K562 (cell line): ENCODE data around the gene HMGCLL1. TPM values are rescaled to one million over a fixed set of nuclear protein-coding genes. Genes with fewer than 3 reads are reported as not detected.

Source experiments
- ATAC-seq: fragments of 200-7000 bp; cut with Tn5 transposase; 3 replicates; pipeline ENCODE4 v1.9.1; 2020; ENCODE audit warnings: moderate library complexity
- BruUV-seq: library from RNA; stranded (reverse); fragments of 400-500 nt; replicated peaks from 2 replicates; lab custom pipeline; 2021; lab: Mats Ljungman, UMichigan
- CTCF ChIA-PET: fragments of 300-600 bp; formaldehyde crosslinking; extraction: SDS; loops from one replicate; lab custom pipeline; 2021; ENCODE audit warnings: low intra/inter-chr PET ratio; lab: Yijun Ruan, JAX
- POLR2A ChIA-PET: fragments of 300-600, 350-650 bp; sonication (Branson Sonifier 250); formaldehyde crosslinking; extraction: SDS; loops from one replicate; lab custom pipeline; 2021; ENCODE audit warnings: antibody characterized with exemption, inconsistent platforms; lab: Yijun Ruan, JAX
- DNase-seq, 4 experiments: peaks; one replicate each; pipeline versions ENCODE4 v3.0.0 to v3.0.0-alpha.2; 2011 to 2018; ENCODE audit warnings: low spot score in 3 of 4, mixed read lengths in 3 of 4; ENCODE audit errors: extremely low read depth in 1 of 4
- FAIRE-seq: peaks from 2 replicates; lab custom pipeline; 2011; peaks lifted over from hg19 to GRCh38; lab: Jason Lieb, UNC
- H2AFZ ChIP-seq: 2 replicates; pipeline ENCODE4 v1.6.0; 2011; ENCODE audit warnings: low read depth, low read length, control low read depth, inconsistent platforms
- H3K27ac ChIP-seq: fragments of 200-600 bp; 3 replicates; pipeline ENCODE4 v1.8.0; 2011; ENCODE audit warnings: low read depth, mild to moderate bottlenecking, control low read depth, inconsistent platforms, low read length, moderate library complexity, mixed read lengths; ENCODE audit errors: extremely low read depth
- H3K27me3 ChIP-seq, 2 experiments: fragments of 300-600 bp in 1 of 2; 2 replicates in 1 of 2; 3 replicates in 1 of 2; pipeline versions ENCODE4 v1.6.0 to v1.8.0; 2011; ENCODE audit warnings: inconsistent platforms in 2 of 2, low read length in 2 of 2, mild to moderate bottlenecking in 1 of 2, mixed read lengths in 1 of 2, moderate library complexity in 1 of 2; ENCODE audit not compliant: control insufficient read depth in 2 of 2, insufficient read depth in 2 of 2
- H3K36me3 ChIP-seq: fragments of 300-600 bp; 3 replicates; pipeline ENCODE4 v1.8.0; 2011; ENCODE audit warnings: mild to moderate bottlenecking, low read length, inconsistent platforms; ENCODE audit not compliant: control insufficient read depth, insufficient read depth
- H3K4me1 ChIP-seq, 2 experiments: fragments of 200-600 bp in 1 of 2; replicated peaks in 1 of 2; 2 replicates in 1 of 2; 3 replicates in 1 of 2; pipeline versions ENCODE4 v1.5.1 to v1.8.0; 2011; ENCODE audit warnings: inconsistent platforms in 2 of 2, low read length in 2 of 2, mild to moderate bottlenecking in 1 of 2, mixed read lengths in 1 of 2, moderate library complexity in 1 of 2; ENCODE audit not compliant: control insufficient read depth in 2 of 2, insufficient read depth in 2 of 2
- H3K4me2 ChIP-seq: 2 replicates; pipeline ENCODE4 v1.6.1; 2011; ENCODE audit warnings: low read length, control low read depth, inconsistent platforms, mixed read lengths; ENCODE audit not compliant: insufficient read depth
- H3K4me3 ChIP-seq: fragments of 200-600 bp; sonication (generic), shearing (Covaris generic); 2 replicates; pipeline ENCODE4 v1.5.1; 2016; ENCODE audit warnings: control low read depth, inconsistent platforms
- H3K79me2 ChIP-seq: fragments of 200-600 bp; 3 replicates; pipeline ENCODE4 v1.8.0; 2011; ENCODE audit warnings: low read length, inconsistent platforms; ENCODE audit not compliant: control insufficient read depth, insufficient read depth
- H3K9ac ChIP-seq, 2 experiments: 2 replicates each; pipeline versions ENCODE4 v1.6.0 to v1.6.1; 2011; ENCODE audit warnings: low read depth in 2 of 2, low read length in 2 of 2, control low read depth in 1 of 2, inconsistent platforms in 1 of 2, mild to moderate bottlenecking in 1 of 2, mixed read lengths in 1 of 2; ENCODE audit not compliant: insufficient read depth in 1 of 2
- H3K9me1 ChIP-seq: one replicate; pipeline ENCODE4 v1.6.0; 2011; ENCODE audit warnings: inconsistent platforms, mild to moderate bottlenecking, low read length, moderate library complexity; ENCODE audit not compliant: control insufficient read depth, insufficient read depth
- H3K9me3 ChIP-seq: replicated peaks from 2 replicates; pipeline ENCODE4 v1.5.1; 2011; ENCODE audit warnings: low read depth, low read length, inconsistent platforms; ENCODE audit not compliant: control insufficient read depth, insufficient read depth
- H4K20me1 ChIP-seq: replicated peaks from 2 replicates; pipeline ENCODE4 v1.6.1; 2011; ENCODE audit warnings: low read length, inconsistent platforms, mixed read lengths; ENCODE audit not compliant: control insufficient read depth, insufficient read depth
- ELF2 ChIP-seq: fragments of 250-450 bp; sonication (Bioruptor Pico); IDR thresholded peaks from 2 replicates; pipeline ENCODE4 v1.5.0; 2021; ENCODE audit warnings: mild to moderate bottlenecking
- HMGXB4 ChIP-seq: sonication (generic); formaldehyde crosslinking; IDR thresholded peaks from 2 replicates; pipeline ENCODE4 v1.8.1; 2023; ENCODE audit warnings: mild to moderate bottlenecking, missing genetic modification reagents
- MEIS2 ChIP-seq: fragments of 450-650 bp; IDR thresholded peaks from 2 replicates; pipeline ENCODE4 v1.6.1; 2014; ENCODE audit warnings: mild to moderate bottlenecking; ENCODE audit not compliant: partially characterized antibody
- MLX ChIP-seq, 2 experiments: fragments of 450-650 bp in 1 of 2; sonication (generic) in 1 of 2; formaldehyde crosslinking; conservative IDR thresholded peaks; 2 replicates each; pipeline versions ENCODE4 v1.4.0 to v1.8.1; 2020 to 2022; ENCODE audit warnings: mild to moderate bottlenecking in 1 of 2, missing genetic modification reagents in 1 of 2
- NFRKB ChIP-seq: fragments of 450-650 bp; IDR thresholded peaks from 2 replicates; pipeline ENCODE4 v1.6.1; 2016; ENCODE audit warnings: low read depth
- PHF20 ChIP-seq: fragments of 450-650 bp; IDR thresholded peaks from 2 replicates; pipeline ENCODE4 v1.6.1; 2018; ENCODE audit not compliant: partially characterized antibody
- ZNF436 ChIP-seq: fragments of 250-450, 450-650 bp; sonication (Bioruptor Pico); formaldehyde crosslinking; IDR thresholded peaks from 2 replicates; pipeline ENCODE4 v1.7.0; 2020; ENCODE audit warnings: mild to moderate bottlenecking
- ZNF592 ChIP-seq: fragments of 450-650 bp; IDR thresholded peaks from 2 replicates; pipeline ENCODE4 v1.6.1; 2017; ENCODE audit warnings: antibody characterized with exemption, mild to moderate bottlenecking
- ZNF668 ChIP-seq: fragments of 250-450 bp; sonication (Bioruptor Pico); IDR thresholded peaks from 2 replicates; pipeline ENCODE4 v1.8.0; 2022; ENCODE audit warnings: mild to moderate bottlenecking, inconsistent platforms
- WGBS: fragments of 100-300 bp; shearing (Covaris generic); methylation state at CpG from one replicate; pipeline ENCODE4 v1.1.6; 2016; ENCODE audit warnings: low coverage, mixed read lengths; ENCODE audit not compliant: insufficient coverage; ENCODE audit errors: missing lambda C conversion rate; 5-methylcytosine and 5-hydroxymethylcytosine counted together
- in situ Hi-C: fragments of 300-500 bp; cut with MboI; formaldehyde crosslinking; loops from 4 replicates; pipeline ENCODE4 v1.15.0; 2018; ENCODE audit warnings: inconsistent platforms, mixed read lengths
- intact Hi-C: fragments of 100-400 bp; cut with micrococcal nuclease; formaldehyde crosslinking; loops from 2 replicates; pipeline ENCODE4 v1.14.2; 2022
- polyA plus RNA-seq, 8 experiments: library from polyadenylated mRNA; depleted of rRNA in 4 of 8; stranded (reverse) in 5 of 8; unstranded in 3 of 8; fragments of >200 nt; fragmentation: Nextera tagmentation in 2 of 8; fragmentation: Illumina TruSeq in 1 of 8; extraction: Ambion mirVana in 2 of 8; extraction: Trizol in 1 of 8; gene quantifications; 2 replicates each; pipeline versions ENCODE4 v1.2.1 to v1.2.3, GENCODE V29; 2011 to 2014; ENCODE audit warnings: inconsistent platforms in 1 of 8, missing spikeins in 1 of 8
- total RNA-seq, 7 experiments: library from RNA; depleted of rRNA in 6 of 7; stranded (reverse); fragments of >200 nt in 6 of 7; fragmentation: Illumina TruSeq in 2 of 7; extraction: Trizol in 2 of 7; gene quantifications; 2 replicates each; pipeline versions ENCODE4 v1.2.1 to v1.2.3, GENCODE V29; 2011 to 2021; ENCODE audit warnings: low replicate concordance in 1 of 7

HMGCLL1 gene
- total and polyA plus RNA-seq, 9 of the 15 experiments (the other 6 are each of a cell fraction or from before 2014, with no cell fraction given): not detected

- no peak for TF ChIP-seq HMGXB4 (CRISPR knock-in tag)
- TF ChIP-seq PHF20: no peak
- no peak for TF ChIP-seq ELF2 (CRISPR knock-in tag)
Measured at GRCh38 chr6:55395871-55396270, 183.1 kb downstream of the HMGCLL1 start (continued).

GRCh38 chr6:55388211-55388610 lies 190.8 kb downstream of the HMGCLL1 start:
- H3K4me1 ChIP-seq: no peaks in the 10 kb centered on the region
- H2AFZ ChIP-seq: no peak overlapping the region
- DNase-seq (no peak), ATAC-seq (no peak), FAIRE-seq (no peak)
- H3K4me2 ChIP-seq: no peak overlapping the region
- H3K9ac ChIP-seq: no peak overlapping the region
- no peak overlapping the region for H3K27ac ChIP-seq
- H4K20me1 ChIP-seq: no peaks in the 10 kb centered on the region
- POLR2A ChIA-PET: no interaction called here
- H3K36me3 ChIP-seq: no peaks in the 10 kb centered on the region
- intact Hi-C loops: no loop called here
- no peaks in the 10 kb centered on the region for H3K9me1 ChIP-seq
- no peaks in the 10 kb centered on the region for H3K27me3 ChIP-seq
- WGBS: 0% methylated on average over 3 of the region's 3 CpGs
- H3K9me3 ChIP-seq: no peaks in the 10 kb centered on the region; the same call in 1 of the 2 replicates
- in situ Hi-C loops: no loop called here
- H3K79me2 ChIP-seq: no peaks in the 10 kb centered on the region
- no peak overlapping the region for H3K4me3 ChIP-seq
- no peak for TF ChIP-seq ZNF592
- no peak for TF ChIP-seq ZNF668 (CRISPR knock-in tag)
- no peak for TF ChIP-seq MEIS2
- TF ChIP-seq ZNF436: no peak
- no peak for TF ChIP-seq NFRKB
- no peak for TF ChIP-seq MLX (CRISPR knock-in tag; conservative IDR thresholded peaks at IDR 0.05)
- CTCF ChIA-PET: no interaction called here
- BruUV-seq: no TSS peak
